ENCODE measurements around the gene RAPGEF5.

DNA sequence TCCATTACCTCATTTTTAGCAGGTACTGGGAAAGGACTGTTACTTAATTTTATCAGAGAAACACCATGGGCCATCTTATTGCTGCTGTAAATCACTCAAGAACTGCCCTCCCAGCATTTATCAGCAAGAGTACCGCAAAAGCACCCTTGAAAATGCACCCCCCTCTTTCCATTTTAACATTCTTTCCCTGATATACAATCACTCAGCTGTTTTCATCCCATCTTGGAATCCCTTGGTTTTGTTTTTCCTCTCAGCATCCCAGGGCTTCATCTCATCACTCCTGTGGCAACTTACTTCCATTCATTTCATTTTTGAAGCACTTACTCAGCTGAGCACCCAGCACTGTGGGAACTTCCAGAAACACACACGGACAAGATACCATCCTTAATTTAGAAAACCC, 36.5 kb downstream of the RAPGEF5 start:
- no peak for TF ChIP-seq POLR2A (IDR thresholded peaks at IDR 0.05)
- TF ChIP-seq, protein P1, sequence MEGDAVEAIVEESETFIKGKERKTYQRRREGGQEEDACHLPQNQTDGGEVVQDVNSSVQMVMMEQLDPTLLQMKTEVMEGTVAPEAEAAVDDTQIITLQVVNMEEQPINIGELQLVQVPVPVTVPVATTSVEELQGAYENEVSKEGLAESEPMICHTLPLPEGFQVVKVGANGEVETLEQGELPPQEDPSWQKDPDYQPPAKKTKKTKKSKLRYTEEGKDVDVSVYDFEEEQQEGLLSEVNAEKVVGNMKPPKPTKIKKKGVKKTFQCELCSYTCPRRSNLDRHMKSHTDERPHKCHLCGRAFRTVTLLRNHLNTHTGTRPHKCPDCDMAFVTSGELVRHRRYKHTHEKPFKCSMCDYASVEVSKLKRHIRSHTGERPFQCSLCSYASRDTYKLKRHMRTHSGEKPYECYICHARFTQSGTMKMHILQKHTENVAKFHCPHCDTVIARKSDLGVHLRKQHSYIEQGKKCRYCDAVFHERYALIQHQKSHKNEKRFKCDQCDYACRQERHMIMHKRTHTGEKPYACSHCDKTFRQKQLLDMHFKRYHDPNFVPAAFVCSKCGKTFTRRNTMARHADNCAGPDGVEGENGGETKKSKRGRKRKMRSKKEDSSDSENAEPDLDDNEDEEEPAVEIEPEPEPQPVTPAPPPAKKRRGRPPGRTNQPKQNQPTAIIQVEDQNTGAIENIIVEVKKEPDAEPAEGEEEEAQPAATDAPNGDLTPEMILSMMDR (IDR thresholded peaks at IDR 0.05): no peak
